Measurements from ENCODE around the gene TCIRG1.
A peak's percentile ranks its signal among the peaks of the same experiment; 100 is the strongest.

The TCIRG1 gene

DNA sequence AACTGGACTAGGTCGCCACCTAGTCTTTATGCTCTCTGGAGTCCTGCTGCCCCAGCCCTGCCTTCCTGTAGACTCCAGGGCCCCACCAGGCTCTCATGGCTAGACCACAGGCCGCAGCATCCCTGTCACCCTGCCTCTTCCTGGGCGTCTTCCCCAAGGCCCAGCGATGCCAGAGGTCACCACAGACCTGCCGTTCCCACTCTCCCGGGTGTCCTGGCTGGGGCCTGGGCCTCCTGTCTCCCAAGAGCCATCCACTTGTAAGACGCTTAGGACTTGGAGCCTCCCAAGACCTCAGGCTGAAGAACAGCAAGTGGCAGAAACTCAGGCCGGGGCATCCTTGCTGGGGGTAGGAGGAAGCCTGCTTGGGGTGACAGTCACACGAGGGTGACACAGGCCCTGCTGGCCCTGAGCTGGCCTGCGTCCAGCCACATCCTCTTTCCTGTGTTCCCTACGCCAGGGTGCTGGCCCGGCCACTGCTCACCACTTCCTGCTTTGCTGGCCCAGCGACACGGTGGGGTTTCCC, 2.0 kb upstream of the TCIRG1 start:
- DNase-seq (ENCODE audit: low spot score), result peak; percentile 53

DNA sequence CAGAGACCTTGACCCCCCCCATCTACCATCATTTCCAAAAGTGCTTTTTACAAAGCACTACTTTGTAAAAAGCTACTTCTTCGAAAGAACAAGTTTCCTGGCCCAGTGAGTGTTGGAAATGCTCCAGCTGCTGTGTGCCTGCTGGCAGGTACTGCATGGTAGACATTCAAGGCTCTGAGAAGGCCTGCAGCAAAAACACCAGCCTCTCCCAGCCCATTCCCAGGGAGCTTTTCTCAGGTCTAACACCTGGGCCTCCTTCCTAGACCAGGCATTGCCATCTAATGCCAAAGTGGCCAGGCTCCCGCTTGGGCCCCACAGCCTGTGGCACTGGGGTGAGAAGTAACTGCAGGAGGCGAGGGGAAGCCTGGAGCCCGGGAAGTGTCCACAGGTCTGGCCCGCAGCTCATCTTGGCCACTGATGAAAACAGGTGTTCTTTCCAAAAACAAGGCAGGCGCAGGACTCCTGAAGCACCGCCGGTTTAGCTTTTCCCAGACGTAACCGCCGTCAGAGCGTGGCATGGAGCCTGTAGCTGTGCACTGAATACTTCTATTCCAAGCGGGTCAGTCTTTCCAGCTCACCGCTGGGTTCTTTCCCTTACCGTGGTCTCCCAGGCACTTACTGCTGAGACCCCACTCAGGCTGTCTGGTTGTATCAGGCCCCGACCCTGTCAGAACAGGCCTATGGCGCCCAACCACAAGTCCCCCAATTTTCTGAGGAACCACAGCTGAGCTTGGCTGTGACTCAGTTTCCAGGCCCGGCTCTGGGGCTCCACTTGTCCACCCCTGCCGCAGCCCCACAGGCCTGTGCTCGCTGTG, 1.2 kb upstream of the TCIRG1 start:
- no peak for DNase-seq (ENCODE audit: low spot score)

DNA sequence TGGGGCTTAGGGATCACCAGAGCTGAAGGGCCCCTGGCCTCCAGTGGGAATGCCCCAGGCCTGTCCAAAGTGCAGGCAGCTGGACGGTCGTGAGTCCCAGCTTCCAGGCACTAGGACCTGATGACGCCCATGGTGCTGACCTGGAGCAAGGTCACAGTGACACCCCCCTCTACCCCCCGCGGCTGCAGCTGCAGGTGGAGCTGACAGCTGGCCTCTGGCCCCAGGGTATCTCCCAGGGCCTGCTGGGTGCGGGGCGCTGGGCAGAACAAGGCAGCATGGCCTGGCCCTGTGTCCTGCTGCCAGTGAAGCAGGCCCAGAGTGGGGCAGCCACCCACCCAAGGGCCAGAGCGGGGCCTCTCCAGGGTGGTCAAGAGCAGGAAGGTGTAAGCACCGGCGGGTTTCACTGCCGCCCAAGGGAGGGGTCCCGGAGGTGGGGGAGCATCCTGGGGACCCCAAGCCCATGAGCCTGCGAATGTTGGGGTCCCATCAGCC, 553 bp upstream of the TCIRG1 start:
- DNase-seq (ENCODE audit: low spot score), result no peak

DNA sequence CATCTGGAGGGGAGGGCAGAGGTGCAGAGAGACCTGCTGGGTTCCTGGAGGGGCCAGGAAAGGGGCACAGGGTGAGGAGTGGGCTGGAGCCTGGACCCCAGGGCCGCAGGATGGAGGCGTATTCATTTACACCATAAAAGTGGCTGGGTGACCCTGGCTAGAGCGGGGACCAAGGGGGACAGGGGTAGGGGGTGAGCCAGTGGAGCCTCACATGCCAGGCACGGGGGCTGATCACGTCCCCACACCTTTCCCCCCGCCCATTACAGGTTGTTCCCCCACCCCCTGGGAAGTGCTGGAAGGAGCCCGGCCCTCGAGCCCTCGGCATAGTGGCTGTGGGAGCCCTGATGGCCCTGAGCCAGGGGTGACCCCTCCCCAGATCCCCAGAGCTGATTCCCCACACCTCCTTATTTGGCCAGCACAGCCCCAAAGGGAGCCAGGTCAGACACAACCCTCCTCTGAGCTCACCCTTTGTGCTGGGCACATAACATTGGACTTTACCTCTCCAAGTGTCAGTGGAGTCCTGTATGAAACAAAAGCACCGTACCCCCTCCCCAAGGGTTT, 781 bp downstream of the TCIRG1 start:
- DNase-seq (ENCODE audit: low spot score), result no peak

DNA sequence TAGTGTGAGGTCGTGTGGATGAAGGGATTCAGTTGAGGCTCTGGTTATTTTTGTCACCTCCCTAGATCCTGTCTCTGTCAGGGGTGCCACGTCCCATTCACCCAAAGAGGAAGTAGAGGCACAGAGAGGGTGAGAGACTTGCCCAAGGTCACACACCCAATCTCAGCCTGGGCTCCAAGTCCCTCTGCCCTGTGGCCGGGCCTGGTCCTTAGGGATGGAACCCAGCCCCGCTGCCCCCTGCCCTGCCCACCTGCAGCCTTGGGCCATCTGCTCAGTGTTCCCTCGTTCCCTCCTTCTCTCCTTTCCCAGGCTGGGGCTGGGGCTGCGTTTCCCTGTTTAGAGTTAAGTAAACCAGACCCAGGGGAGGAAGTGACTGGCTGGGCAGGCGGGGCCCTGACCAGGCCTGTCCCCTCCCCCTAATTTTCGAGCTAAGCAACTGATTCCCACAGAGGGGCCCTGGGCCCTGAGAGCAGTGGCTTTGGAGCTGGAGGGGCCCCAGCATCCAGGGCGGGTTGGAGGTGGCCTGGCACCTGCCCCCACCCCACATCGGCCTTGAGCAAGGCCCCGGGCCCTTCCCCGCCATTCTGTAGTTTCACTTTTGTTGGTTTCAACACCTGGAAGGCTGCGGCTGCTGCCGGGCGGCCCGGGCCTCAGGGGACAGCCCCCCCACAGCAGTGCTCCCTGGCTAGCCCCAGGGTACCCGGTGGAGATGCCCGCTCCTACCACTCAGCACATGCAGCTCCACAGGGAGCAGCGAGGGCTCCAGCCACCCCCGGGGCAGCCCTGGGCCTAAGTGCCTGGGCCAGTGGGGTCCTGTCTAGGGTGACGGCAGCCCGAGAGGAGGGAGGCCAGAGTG, 1.5 kb downstream of the TCIRG1 start:
- DNase-seq (ENCODE audit: low spot score), result peak; percentile 44

GRCh38 chr11:68040957-68041591, 2.2 kb downstream of the TCIRG1 start:
- no peak for DNase-seq (ENCODE audit: low spot score)

DNA sequence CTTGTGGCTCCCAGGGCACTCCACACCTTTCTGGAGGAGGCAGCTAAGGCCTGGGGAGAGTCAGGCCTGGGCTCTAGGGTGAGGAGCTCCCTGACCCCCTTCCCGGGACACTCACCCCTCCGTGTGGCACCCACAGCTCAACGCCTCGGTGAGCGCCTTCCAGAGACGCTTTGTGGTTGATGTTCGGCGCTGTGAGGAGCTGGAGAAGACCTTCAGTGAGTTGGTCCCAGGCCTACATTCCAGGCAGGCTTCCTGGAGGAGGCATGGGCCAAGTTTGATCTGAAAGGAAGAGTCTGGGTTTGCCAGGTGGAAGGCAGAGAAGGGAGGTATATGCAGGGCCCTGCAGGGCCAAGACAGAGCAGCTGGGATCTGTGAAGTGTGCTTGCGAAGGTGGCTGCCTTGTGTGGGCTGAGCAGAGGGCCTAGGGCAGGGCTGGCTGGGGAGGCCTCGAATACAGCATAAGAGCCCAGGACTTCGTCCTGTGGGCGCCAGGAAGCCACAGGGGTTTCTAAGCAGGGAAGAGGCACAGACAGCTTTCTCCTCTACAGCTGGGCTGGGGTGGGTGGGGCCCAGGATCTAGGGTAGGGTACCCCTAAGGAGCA, 2.9 kb downstream of the TCIRG1 start:
- no peak for DNase-seq (ENCODE audit: low spot score)

DNA sequence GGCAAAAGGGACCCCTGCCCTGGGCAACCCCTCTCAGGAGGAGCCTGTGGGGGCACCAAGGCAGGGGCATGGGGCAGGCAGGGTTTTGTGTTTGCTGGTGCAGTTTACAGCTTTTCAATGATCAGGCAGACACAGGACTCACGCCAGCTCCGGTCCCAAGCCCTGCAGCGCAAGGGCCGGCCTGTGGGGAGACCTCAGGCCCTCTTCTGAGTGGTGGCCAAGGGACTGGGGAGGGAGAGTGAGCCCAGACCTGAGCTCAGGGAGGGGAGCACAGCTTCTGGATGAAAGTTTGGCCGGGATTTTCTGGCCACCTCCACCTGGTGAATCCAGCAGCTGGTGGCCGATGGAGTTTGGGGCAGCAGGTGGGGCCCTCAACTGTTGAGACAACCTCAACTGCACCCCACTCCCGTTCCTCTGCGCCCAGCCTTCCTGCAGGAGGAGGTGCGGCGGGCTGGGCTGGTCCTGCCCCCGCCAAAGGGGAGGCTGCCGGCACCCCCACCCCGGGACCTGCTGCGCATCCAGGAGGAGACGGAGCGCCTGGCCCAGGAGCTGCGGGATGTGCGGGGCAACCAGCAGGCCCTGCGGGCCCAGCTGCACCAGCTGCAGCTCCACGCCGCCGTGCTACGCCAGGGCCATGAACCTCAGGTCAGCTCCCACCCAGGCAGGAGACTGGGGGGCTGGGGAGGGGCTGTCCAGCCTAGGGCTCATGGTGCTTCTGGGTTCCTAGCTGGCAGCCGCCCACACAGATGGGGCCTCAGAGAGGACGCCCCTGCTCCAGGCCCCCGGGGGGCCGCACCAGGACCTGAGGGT, 3.6 kb downstream of the TCIRG1 start:
- DNase-seq (ENCODE audit: low spot score), result no peak

DNA sequence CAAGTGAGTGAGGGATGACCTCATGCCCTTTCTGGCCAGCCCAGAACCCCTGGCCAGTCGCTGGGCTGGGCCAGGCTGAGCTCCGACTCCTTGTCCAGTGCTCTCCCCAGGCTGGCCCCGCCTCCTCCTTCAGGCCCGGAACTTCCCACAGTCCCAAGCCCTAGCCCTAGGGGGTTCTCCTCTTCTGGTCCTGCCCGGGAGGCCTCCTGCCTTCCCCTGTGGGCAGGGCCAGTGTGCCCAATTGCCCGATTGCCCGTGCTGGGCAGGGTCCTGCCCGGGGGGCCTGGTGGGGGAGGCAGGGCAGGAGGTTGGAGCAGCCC, 4.2 kb downstream of the TCIRG1 start:
- DNase-seq (ENCODE audit: low spot score), result no peak

DNA sequence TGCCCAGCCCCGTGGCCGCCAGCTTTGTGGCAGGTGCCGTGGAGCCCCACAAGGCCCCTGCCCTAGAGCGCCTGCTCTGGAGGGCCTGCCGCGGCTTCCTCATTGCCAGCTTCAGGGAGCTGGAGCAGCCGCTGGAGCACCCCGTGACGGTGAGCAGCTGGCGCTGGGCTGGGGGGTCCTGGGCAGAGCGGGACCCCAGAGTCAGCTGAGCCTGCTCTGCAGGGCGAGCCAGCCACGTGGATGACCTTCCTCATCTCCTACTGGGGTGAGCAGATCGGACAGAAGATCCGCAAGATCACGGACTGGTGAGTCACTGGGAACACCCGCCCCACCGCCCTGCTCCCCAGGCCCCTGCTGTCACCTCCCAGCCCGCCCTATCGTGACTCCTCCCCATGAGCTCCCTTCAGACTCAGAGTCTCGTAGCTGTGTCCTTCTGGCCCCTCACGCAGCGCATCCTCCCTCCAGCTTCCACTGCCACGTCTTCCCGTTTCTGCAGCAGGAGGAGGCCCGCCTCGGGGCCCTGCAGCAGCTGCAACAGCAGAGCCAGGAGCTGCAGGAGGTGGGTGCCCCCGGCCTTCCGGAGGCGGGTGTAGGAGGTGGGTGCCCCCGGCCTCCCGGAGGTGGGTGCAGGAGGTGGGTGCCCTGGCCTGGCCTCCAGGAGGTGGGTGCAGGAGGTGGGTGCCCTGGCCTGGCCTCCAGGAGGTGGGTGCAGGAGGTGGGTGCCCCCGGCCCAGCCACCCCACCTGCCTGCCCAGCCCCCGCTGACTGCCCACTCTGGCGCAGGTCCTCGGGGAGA, 4.7 kb downstream of the TCIRG1 start:
- DNase-seq (ENCODE audit: low spot score), result no peak

- no peak for DNase-seq (ENCODE audit: low spot score)
Observed at GRCh38 chr11:68044145-68044813, 5.5 kb downstream of the TCIRG1 start.

DNA sequence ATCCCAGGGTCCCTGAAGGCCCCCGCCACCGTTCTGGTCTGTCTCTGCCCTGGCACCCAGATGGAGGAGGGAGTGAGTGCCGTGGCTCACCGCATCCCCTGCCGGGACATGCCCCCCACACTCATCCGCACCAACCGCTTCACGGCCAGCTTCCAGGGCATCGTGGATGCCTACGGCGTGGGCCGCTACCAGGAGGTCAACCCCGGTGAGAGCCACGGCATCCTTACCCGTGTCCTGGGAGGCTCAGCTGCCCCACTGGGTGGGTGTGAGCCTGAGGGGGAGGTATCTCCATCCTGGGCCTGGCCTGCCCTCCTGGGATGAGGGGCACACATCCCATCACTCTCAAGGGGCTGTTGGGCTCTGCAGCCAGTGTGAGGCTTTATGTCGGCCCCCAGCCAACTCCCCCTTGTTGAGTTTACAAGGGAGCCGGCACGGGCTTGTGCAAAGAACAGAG, 6.1 kb downstream of the TCIRG1 start:
- DNase-seq (ENCODE audit: low spot score), result no peak

GRCh38 chr11:68047437-68048290, 8.8 kb downstream of the TCIRG1 start:
- DNase-seq (ENCODE audit: low spot score), result no peak

DNA sequence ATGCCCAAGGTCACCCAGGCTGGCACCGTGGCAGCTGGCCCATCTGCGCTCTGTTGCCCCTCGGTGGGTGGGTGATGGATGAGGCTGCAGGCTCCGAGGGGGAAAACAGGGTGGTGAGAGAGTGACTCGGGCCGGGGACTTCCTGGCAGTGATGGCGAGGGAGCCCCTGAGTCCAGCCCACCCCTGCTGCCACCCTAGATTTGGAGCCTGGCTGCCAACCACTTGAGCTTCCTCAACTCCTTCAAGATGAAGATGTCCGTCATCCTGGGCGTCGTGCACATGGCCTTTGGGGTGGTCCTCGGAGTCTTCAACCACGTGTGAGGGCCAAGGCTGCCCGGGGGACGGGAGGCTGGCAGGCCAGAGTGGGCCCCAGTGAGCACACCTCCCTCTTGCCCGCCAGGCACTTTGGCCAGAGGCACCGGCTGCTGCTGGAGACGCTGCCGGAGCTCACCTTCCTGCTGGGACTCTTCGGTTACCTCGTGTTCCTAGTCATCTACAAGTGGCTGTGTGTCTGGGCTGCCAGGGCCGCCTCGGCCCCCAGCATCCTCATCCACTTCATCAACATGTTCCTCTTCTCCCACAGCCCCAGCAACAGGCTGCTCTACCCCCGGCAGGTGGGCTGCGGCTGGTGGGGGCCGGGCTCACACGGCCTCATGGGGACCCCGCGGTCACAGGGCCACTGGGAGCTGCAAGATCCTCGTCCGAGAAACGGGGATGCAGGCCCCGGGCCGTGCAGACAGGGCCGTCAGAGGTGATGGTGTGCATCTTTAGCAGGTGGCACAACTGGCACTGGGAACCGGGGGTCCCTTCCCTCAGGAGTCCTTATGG, 10.1 kb downstream of the TCIRG1 start:
- no peak for DNase-seq (ENCODE audit: low spot score)

DNA sequence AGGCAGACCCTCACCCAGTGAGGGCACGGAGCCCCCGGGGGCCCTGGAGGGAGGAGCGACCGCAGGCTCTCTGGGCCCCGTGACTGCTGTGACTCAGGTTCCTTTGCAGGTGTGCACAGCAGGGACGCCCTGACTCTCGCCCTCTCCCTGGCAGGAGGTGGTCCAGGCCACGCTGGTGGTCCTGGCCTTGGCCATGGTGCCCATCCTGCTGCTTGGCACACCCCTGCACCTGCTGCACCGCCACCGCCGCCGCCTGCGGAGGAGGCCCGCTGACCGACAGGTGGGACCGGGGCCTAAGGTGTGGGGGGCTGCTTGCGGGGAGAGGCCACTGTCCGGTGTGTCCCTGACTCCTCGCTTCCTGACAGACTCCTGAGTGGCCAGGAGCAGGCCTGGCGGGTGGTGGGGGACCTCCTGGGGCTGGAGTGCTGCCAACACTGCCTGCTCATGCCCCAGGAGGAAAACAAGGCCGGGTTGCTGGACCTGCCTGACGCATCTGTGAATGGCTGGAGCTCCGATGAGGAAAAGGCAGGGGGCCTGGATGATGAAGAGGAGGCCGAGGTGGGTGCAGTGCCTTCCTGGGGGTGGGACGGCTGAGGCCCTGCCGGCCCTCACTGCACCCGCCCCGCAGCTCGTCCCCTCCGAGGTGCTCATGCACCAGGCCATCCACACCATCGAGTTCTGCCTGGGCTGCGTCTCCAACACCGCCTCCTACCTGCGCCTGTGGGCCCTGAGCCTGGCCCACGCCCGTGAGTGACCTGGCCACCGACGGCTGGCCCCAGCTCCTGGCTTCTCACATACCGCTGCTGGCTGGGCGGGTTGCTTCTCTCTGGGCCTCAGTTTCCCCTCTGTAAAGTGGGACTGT, 10.9 kb downstream of the TCIRG1 start:
- DNase-seq (ENCODE audit: low spot score), result peak; percentile 55

GRCh38 chr11:68050371-68050841, 11.6 kb downstream of the TCIRG1 start:
- no peak for DNase-seq (ENCODE audit: low spot score)

Measured in kidney tubule cell (primary cell).